Measurements from ENCODE around the gene DOCK1.
"Not testable (repeated sequence)": the region's sequence is repeated elsewhere in the genome, so short reads cannot be mapped to it uniquely, and the experiment has no call there.

DOCK1 gene

GRCh38 chr10:127279334-127279774 lies 374.1 kb downstream of the DOCK1 start:
- no peak for DNase-seq (ENCODE audit: low spot score)

DNA sequence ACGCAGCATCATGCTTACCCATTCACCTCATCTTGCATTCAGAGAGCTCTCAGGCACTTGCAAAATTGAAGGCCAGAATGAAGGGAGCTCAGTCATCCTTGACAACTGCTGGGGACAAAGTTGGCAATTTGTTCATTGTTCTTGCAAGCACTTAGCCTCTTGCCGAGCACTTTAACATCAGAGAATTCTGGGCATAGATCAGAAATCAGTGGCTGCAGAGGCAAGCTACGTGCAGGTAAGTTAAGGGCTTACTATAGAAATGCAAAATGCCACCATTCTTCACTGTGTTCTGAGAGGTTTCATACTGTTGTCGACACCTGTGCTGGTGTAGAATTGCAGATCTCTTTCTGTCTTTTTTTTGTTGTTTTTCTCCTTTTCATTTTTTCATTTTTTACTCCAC lies 375.2 kb downstream of the DOCK1 start:
- DNase-seq (ENCODE audit: low spot score) = no peak

GRCh38 chr10:127283017-127283416 lies 377.8 kb downstream of the DOCK1 start:
- no peak for DNase-seq (ENCODE audit: low spot score)

DNA sequence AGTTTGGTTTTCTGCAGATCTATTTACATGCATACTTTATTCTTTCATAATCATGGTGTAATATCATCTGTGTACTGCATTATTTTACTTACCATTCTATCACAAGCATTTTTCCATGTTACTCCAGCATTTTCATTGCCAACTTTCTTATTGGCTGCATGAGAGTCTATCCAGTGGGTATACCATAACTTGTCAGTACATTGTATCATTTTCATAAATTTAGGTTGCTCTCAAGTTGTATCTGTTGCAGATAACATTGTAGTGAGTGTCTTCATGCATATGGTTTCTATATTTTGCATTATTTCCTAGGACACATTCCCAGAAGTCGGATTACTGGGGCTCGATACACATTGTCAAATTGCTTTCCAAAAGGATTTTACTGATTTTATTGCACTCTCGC lies 378.3 kb downstream of the DOCK1 start:
- no peak for DNase-seq (ENCODE audit: low spot score)

- no peak for DNase-seq (ENCODE audit: low spot score)
These were observed 385.6 kb downstream of the DOCK1 start for GRCh38 chr10:127290850-127291249.

DNA sequence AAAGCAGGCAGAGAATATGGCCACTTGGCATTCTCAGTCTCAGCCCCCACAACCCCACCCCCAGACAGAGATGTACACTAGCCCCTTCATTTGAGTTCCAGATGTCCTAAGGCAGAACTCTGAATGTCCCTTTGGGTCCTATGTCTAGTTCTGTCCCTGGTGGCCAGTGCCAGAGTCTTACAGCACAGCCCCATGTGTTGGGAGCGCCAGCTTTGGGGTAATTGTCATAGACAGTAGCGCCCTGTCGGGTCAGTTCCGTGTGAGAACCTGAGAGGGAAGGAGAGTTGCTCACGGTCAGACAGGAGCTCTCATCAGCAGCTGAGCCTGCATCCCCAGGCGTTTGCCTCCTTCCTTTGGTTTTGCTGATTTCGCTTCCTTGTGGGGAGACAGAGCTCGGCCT lies 386.1 kb downstream of the DOCK1 start:
- no peak for DNase-seq (ENCODE audit: low spot score)

DNA sequence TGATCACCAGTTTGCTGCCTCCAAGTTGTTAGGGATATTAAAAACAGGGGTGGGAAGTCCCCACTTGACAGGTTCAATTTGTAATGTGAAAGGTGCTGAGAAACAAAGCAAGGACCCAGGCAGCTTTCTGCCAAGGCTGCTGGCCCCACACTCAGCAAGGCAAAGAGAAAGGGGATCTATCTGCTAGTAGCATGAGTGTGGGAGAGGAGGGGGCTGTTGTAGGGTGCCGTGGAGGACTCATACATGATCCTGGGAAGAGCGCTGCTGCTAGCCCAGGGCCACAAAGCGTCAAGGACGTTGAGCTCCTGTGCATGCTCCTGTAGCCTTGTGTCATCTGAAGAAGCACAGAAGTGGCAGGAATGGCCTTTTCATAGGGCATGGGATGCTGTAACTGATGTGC lies 387.7 kb downstream of the DOCK1 start:
- no peak for DNase-seq (ENCODE audit: low spot score)

DNA sequence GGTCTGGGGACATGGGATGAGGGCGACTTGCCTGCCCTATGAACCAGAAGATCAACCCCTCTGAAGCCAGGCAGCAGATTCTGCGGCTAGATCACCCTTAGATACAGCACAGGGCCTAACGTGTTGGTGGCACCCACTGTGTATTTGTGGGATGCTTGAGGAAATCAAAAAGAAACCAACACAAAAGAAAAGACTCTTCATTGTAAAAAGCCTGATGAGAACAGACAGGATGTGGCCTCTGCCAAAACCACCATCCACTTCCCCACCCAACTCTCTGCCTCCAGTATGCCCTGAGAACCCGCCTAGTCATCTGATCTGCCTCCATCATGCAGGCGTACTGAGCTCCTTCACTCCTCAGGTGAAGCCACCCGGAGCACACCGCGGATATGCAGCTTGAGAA lies 388.4 kb downstream of the DOCK1 start:
- no peak for DNase-seq (ENCODE audit: low spot score)

DNA sequence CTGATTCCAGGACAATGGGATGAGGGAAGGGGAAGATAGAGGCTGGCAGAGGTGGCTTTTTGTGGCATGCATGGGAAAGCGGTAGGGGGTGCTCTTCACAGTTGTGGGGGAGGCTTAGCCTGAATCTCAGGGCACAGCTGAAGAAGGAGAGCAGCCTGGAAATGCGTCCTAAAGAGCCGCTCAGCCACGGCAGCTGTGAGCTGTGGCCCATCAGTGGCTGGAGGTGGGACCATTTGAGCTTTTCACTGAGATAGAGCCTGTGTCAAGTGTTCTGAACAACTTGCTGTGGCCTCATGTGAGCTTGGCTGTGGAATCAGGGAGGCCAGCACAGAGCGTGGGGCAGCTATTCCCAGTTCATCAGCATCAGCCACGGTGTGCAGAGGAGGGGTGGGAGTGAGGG lies 391.5 kb downstream of the DOCK1 start:
- no peak for DNase-seq (ENCODE audit: low spot score)

- no peak for DNase-seq (ENCODE audit: low spot score)
These were observed 393.2 kb downstream of the DOCK1 start for GRCh38 chr10:127298381-127298780.

- DNase-seq (ENCODE audit: low spot score) = not testable (repeated sequence)
These were observed 394.0 kb downstream of the DOCK1 start for GRCh38 chr10:127299192-127299591.

GRCh38 chr10:127299956-127300689 lies 394.9 kb downstream of the DOCK1 start:
- DNase-seq (ENCODE audit: low spot score) = no peak

DNA sequence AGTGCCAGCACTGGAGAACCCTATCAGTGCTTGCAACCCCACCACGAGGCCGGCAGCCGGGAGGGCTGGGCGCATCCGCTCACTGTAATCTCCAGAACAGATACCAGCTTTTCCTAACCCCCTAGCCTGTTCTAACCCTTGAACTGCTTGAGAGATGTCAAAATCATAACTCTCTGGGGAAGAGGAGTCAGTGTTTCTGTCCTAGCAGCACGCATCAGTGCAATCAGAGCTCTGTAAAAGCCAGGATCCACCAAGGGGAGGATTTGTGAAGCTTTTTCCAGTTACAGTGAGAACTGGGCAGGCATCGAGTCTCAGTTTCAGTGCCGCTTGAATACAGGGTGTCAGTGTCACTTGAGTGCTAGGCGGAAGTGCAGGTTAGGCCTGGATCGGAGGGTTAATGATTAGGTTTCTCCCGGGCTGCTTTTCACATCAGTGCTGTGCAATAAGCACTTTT lies 395.7 kb downstream of the DOCK1 start:
- DNase-seq (ENCODE audit: low spot score) = no peak

- DNase-seq (ENCODE audit: low spot score) = no peak
These were observed 397.1 kb downstream of the DOCK1 start for GRCh38 chr10:127302343-127302742.

DNA sequence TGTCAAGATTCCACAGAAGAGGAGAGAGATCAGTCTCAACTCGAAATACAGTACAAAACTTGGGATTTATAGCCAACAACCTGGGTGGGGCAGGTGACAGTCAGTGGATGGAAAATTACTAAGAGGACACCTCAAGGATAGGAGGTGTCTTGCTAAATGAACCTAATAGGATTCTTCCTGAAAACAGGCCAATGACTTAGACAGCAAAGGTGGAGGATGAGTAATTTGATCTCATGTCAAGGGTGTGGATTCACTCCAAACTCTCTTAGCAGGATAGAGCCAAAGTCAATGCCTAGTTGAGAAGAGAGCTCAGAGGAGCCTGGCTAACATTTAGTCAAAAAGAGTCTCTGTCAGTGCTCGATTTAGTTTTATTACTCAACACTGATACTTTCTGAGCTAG lies 397.9 kb downstream of the DOCK1 start:
- no peak for DNase-seq (ENCODE audit: low spot score)

DNA sequence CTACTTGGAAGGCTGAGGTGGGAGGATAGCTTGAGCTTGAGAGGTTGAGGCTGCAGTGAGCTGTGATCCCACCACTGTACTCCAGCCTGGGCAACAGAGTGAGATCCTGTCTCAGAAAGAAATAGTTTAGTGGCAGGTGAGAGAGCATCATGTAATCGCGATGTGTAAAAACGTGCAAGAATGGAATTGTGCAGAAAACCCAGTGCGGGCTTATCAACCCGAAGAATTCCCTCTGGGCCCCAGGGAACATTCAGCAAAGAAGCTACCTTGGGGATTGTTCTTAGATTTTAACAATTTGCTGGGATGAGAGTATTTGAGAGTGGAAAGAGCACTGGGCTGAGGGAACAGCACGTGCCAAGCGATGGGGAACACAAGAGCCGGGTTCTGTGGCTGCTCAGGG lies 398.5 kb downstream of the DOCK1 start:
- DNase-seq (ENCODE audit: low spot score) = no peak

GRCh38 chr10:127306479-127306878 lies 401.3 kb downstream of the DOCK1 start:
- no peak for DNase-seq (ENCODE audit: low spot score)

DNA sequence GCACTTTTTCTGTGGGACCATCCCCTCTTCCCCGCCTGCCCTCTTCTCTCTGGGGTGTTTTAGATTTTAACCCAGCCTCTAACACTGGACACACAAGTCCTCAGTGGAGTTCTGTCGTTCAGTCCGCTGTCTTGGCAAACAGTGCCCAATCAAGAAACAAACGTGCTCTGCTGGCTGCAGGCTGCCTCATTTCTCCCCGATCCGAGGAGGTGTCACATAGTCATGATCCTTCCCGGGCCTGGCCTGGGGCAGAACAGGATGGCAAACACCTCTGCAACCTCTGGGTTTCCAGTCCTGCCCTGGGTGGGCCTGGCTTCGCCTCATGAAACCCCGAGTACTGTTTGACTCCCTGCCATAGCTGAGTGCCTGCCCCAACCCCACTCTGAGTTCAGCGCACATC lies 402.1 kb downstream of the DOCK1 start:
- no peak for DNase-seq (ENCODE audit: low spot score)

- no peak for DNase-seq (ENCODE audit: low spot score)
These were observed 402.8 kb downstream of the DOCK1 start for GRCh38 chr10:127308031-127308430.

GRCh38 chr10:127309619-127310018 lies 404.4 kb downstream of the DOCK1 start:
- DNase-seq (ENCODE audit: low spot score) = not testable (repeated sequence)

DNA sequence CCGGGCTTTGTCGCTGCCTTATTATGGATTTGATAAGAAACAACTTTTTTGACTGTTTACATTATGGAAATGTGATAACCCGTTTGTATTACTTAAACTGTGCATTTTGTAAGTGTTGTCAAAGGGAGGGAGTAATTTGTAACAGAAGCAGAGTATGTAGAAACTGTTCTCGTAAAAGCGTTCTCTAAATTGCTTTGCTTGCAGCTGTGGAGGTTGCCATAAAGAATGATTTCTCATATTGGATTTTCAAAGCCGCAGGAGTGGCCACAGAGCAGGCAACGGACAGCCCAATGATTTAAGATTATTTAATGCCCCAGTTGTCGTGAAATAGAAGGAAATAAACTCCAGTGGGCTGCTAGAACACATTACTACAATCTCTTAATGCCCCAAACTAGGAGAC lies 405.2 kb downstream of the DOCK1 start:
- DNase-seq (ENCODE audit: low spot score) = no peak

DNA sequence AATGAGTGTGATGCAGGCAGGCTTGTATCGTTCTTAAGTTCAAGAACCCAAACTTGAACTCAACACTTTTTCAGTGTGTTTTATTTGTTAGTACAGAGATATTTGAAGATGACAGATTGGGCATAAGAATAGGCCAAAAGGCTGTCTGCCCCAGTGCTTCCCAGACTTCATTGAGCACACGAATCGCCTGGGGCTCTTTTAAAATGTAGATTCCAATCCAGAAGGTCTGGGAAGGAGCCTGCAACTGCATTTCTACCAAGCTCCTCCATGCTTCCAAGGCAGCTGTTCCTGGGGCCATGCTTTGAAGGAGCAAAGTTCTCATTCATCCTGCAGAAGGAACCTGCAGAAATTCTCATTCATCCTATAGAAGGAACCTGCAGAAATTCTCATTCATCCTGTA lies 405.7 kb downstream of the DOCK1 start:
- DNase-seq (ENCODE audit: low spot score) = no peak

DNA sequence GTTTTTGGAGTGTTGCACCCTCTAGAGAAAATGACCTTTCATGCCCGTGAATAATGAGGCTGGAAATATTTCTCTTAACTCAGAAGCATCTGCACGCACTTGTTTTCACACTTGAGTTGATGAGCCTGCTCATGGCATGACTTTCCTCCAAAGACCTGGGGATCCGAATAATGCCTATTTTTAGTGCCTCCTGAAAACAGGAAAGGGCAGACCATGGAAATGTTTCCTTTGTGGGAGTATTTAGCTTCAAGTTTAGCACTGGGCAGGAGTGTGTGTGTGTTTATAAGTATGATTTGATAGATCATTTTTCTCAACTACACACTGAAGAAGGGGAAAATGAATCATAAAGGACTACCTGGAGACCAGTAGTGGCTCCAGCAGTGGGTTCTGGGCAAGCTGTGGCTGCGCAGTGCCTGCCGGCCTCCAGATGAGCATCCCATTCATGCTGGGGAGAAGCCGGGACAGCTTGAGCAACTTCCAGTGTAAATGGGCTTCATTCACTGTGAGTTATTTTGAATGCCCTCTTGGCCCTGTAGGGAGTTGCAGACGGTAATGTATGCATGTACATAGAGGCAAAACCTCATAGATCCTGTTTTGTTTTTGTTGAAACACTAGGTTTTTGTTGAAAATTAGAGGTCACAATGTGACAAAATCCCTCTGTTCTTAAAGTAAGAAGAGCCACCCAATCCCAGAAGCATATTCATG lies 408.9 kb downstream of the DOCK1 start:
- no peak for DNase-seq (ENCODE audit: low spot score)

DNA sequence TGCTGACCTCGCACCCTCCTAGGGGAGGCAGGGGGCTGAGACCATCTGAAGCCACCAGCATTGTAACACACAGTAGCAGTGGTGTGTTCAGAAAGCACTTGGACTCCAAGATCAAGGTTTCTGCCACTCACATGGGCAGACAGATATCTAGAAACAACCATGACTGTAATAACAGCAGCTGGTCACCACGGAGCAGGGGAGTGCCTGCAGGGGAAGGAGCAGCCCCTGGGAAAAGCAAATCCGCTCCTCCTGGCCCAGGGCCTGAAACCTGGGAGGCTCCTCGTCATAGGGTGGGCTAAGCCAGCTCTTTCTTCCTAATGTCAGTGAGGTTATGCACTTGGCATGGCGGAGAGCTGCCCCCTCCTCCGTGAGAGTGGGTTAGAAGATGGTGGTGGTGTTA lies 409.6 kb downstream of the DOCK1 start:
- no peak for DNase-seq (ENCODE audit: low spot score)

Measured in NAMALWA (cell line).